Gastroesophageal sphincter (tissue), 4 donors: ENCODE data around the gene ADO. TPM values are rescaled to one million over a fixed set of nuclear protein-coding genes. Genes with fewer than 3 reads are reported as not detected.
"Not testable (repeated sequence)": the region's sequence is repeated elsewhere in the genome, so short reads cannot be mapped to it uniquely, and the experiment has no call there.

ENCODE experiments used
- ATAC-seq: fragments of 150-250 bp; one replicate; pipeline ENCODE4 v1.9.1; 2016; ENCODE audit warnings: mild to moderate bottlenecking, moderate library complexity
- H3K27ac ChIP-seq, 4 donors: fragments of 200-600 bp; sonication (generic) in 3 of 4; 1 replicate in 3 of 4; 2 replicates in 1 of 4; pipeline ENCODE4 v1.5.1; 2016 to 2019
- H3K27me3 ChIP-seq: fragments of 200-600 bp; sonication (generic); one replicate; pipeline ENCODE4 v1.5.1; 2019
- H3K36me3 ChIP-seq, 2 donors: fragments of 200-600 bp; sonication (generic); one replicate each; pipeline ENCODE4 v1.5.1; 2019; ENCODE audit warnings: control low read depth in 1 of 2
- H3K4me1 ChIP-seq, 3 donors: fragments of 200-600 bp; sonication (generic); 1 replicate in 2 of 3; 2 replicates in 1 of 3; pipeline ENCODE4 v1.5.1; 2016 to 2019; ENCODE audit warnings: control low read depth in 2 of 3
- H3K4me3 ChIP-seq, 2 donors: fragments of 200-600 bp; sonication (generic); one replicate each; pipeline ENCODE4 v1.5.1; 2019; ENCODE audit warnings: mild to moderate bottlenecking in 1 of 2, moderate library complexity in 1 of 2
- H3K9me3 ChIP-seq, 3 donors: fragments of 200-600 bp; sonication (generic); one replicate each; pipeline ENCODE4 v1.5.1; 2017 to 2019; ENCODE audit warnings: control low read depth in 2 of 3
- CTCF ChIP-seq, 4 experiments: fragments of 200-600 bp in 2 of 4; fragments of 450-650 bp in 2 of 4; sonication (generic) in 1 of 4; IDR thresholded peaks; one replicate each; pipeline ENCODE4 v1.5.1; 2017 to 2019; ENCODE audit warnings: antibody characterized with exemption in 4 of 4, mild to moderate bottlenecking in 2 of 4, moderate library complexity in 2 of 4
- EP300 ChIP-seq: sonication (generic); formaldehyde crosslinking; IDR thresholded peaks from one replicate; pipeline ENCODE4 v1.6.1; 2017; ENCODE audit warnings: antibody characterized with exemption, mild to moderate bottlenecking
- POLR2A ChIP-seq, 2 donors: fragments of 450-650 bp; IDR thresholded peaks; one replicate each; pipeline ENCODE4 v1.6.1; 2017; ENCODE audit warnings: antibody characterized with exemption in 2 of 2, mild to moderate bottlenecking in 2 of 2, moderate library complexity in 1 of 2
- POLR2AphosphoS5 ChIP-seq: sonication (generic); formaldehyde crosslinking; IDR thresholded peaks from one replicate; pipeline ENCODE4 v1.6.1; 2017; ENCODE audit warnings: antibody characterized with exemption
- WGBS, 2 donors: methylation state at CpG; one replicate each; pipeline ENCODE4 v1.1.5; 2018; ENCODE audit warnings: low coverage in 1 of 2; 5-methylcytosine and 5-hydroxymethylcytosine counted together
- total RNA-seq, 4 donors: library from RNA; depleted of rRNA; stranded (reverse); fragments of >200 nt; gene quantifications; one replicate each; pipeline ENCODE4 v1.1.0, GENCODE V29; 2016

ADO gene
- total RNA-seq, 4 donors from 2014 or later: 20.2 to 28.9 (median 22.5) TPM

DNA sequence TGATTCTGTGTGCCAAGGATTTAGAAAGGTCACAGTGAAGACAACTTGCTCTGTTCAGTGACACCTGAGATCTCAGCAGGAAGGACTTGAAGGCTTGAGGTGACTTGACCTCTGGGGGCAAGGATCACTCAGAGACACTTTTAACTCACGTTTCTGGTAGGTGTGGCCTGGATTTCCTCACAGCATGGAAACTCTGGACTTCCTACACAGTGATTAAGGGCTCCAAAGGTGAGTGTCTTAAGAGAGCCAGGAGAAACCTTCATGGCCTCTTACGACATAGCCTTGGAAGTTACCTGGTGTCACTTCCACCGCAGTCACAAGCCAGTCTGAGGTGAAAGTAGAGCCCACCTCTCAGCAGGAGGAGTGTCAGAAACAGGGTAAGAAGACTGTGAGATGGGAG lies 38.1 kb upstream of the ADO start:
- Histone ChIP-seq H3K27me3 (no peaks in the 10 kb centered on the region), H3K36me3 (no peaks in the 10 kb centered on the region), H3K4me1 (peaks cover 0 to 4% (median 0%) of the 10 kb centered on the region in 3 donors), H3K4me3 (no peak overlapping the region), H3K27ac (no peak overlapping the region), H3K9me3 (no peaks in the 10 kb centered on the region)
- no peak for ATAC-seq
- 53 to 73% methylated on average over 3 of the region's 3 CpGs for WGBS, 2 donors
- TF ChIP-seq POLR2A (IDR thresholded peaks at IDR 0.05) (no peak), EP300 (no peak)

GRCh38 chr10:62769574-62770242 lies 34.8 kb upstream of the ADO start:
- H3K4me3 ChIP-seq: no peak overlapping the region
- H3K4me1 ChIP-seq: peaks cover 0 to 4% (median 0%) of the 10 kb centered on the region in 3 donors
- H3K9me3 ChIP-seq: no peaks in the 10 kb centered on the region
- H3K27me3 ChIP-seq: no peaks in the 10 kb centered on the region
- ATAC-seq: peak; percentile 39
- H3K27ac ChIP-seq: no peak overlapping the region
- TF ChIP-seq POLR2AphosphoS5 (no peak), CTCF (IDR thresholded peaks at IDR 0.05) (no peak), EP300 (no peak), POLR2A (IDR thresholded peaks at IDR 0.05) (no peak)
- no peaks in the 10 kb centered on the region for H3K36me3 ChIP-seq
- 86 to 90% methylated on average over 1 of the region's 1 CpG for WGBS, 2 donors

DNA sequence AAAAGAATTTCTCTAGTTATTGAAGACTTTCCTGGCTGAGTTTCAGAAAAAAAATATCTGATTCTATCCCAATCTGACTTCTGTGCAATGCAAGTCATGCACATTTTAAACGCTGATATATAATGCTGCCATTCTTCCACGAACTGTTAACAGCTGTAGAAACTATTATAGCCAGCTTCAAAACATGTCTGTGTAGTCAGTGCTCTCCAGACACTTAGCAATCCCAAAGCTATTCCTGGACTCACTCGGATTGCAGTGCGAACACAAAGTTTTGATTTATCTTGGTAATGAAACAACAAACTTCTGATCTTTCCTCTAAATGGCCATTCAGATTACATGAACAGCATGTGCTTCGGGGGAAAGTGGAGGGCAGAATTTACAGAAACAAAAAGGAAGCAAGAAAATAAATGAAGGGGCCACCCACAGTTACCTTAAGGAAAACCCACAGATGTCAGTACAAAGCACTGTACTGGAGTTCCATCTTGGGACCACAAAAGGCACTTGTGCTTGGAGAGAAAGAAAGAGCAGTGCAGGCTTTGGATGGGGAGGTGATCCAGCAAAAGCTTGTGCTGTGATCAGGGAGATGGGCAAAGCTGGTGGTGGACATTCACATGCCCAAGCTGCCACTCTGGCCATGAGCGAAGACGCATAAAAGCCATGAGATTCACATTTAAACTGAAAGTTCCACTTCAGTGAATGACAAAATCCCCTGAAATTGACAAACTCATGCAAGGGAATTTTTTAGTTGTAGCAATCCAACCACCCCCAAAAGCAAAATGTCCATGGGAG lies 32.1 kb upstream of the ADO start:
- Histone ChIP-seq H3K36me3 (no peaks in the 10 kb centered on the region), H3K27ac (no peak overlapping the region), H3K4me3 (no peak overlapping the region), H3K9me3 (no peaks in the 10 kb centered on the region), H3K4me1 (peaks cover 0 to 4% (median 0%) of the 10 kb centered on the region in 3 donors), H3K27me3 (no peaks in the 10 kb centered on the region)
- WGBS, 2 donors: 23 to 34% methylated on average over 5 to 7 of the region's 7 CpGs
- ATAC-seq: no peak
- TF ChIP-seq EP300 (no peak), POLR2AphosphoS5 (no peak), CTCF (IDR thresholded peaks at IDR 0.05) (no peak), POLR2A (IDR thresholded peaks at IDR 0.05) (no peak)

- H3K4me3 ChIP-seq: no peak overlapping the region
- no peak overlapping the region for H3K27ac ChIP-seq
- TF ChIP-seq CTCF (IDR thresholded peaks at IDR 0.05) (no peak), EP300 (no peak), POLR2AphosphoS5 (no peak), POLR2A (IDR thresholded peaks at IDR 0.05) (no peak)
- no peaks in the 10 kb centered on the region for H3K36me3 ChIP-seq
- ATAC-seq: no peak
- no peaks in the 10 kb centered on the region for H3K4me1 ChIP-seq
- H3K9me3 ChIP-seq: no peaks in the 10 kb centered on the region
- no peaks in the 10 kb centered on the region for H3K27me3 ChIP-seq
- WGBS, 2 donors: 87 to 89% methylated on average over 2 of the region's 2 CpGs
Observed at GRCh38 chr10:62778125-62778524, 26.4 kb upstream of the ADO start.

- ATAC-seq: no peak
- Histone ChIP-seq H3K4me1 (no peaks in the 10 kb centered on the region), H3K27me3 (no peaks in the 10 kb centered on the region), H3K36me3 (no peaks in the 10 kb centered on the region), H3K9me3 (peaks cover 0 to under 1% (median 0%) of the 10 kb centered on the region in 3 donors), H3K27ac (no peak overlapping the region), H3K4me3 (no peak overlapping the region)
- 83 to 100% methylated on average over 1 to 5 of the region's 5 CpGs for WGBS, 2 donors
- TF ChIP-seq POLR2AphosphoS5 (no peak), CTCF (IDR thresholded peaks at IDR 0.05) (no peak), POLR2A (IDR thresholded peaks at IDR 0.05) (no peak), EP300 (no peak)
Observed at GRCh38 chr10:62779487-62780248, 24.9 kb upstream of the ADO start.

DNA sequence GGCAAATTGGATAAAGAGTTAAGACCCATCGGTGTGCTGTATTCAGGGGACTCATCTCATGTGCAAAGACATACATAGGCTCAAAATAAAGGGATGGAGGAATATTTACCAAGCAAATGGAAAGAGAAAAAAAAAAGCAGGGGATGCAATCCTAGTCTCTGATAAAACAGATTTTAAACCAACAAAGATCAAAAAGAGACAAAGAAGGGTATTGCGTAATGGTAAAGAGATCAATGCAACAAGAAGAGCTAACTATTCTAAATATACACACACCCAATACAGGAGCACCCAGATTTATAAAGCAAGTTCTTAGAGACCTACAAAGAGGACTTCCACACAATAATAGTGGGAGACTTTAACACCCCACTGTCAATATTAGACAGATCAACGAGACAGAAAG lies 20.0 kb upstream of the ADO start:
- 92 to 94% methylated on average over 3 of the region's 3 CpGs for WGBS, 2 donors

DNA sequence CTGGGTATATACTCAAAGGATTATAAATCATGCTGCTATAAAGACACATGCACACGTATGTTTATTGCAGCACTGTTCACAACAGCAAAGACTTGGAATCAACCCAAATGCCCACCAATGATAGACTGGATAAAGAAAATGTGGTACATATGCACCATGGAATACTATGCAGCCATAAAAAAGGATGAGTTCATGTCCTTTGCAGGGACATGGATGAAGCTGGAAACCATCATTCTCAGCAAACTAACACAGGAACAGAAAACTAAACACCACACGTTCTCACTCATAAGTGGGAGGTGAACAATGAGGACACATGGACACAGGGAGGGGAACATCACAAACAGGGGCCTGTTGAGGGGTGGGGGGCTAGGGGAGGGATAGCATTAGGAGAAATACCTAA lies 16.2 kb upstream of the ADO start:
- Histone ChIP-seq H3K9me3 (peaks cover 0 to 10% (median 0%) of the 10 kb centered on the region in 3 donors), H3K4me1 (peaks cover 0 to 15% (median 12%) of the 10 kb centered on the region in 3 donors)
- WGBS, 2 donors: 20 to 75% methylated on average over 1 to 2 of the region's 2 CpGs
- not testable (repeated sequence) for H3K27me3 ChIP-seq, ATAC-seq, H3K27ac ChIP-seq, H3K36me3 ChIP-seq, H3K4me3 ChIP-seq

More for the DNA sequence above, 20.0 kb upstream of the ADO start:
- Histone ChIP-seq H3K9me3 (peaks cover 0 to 10% (median 0%) of the 10 kb centered on the region in 3 donors), H3K4me1 (peaks cover 0 to 11% (median 9%) of the 10 kb centered on the region in 3 donors)
- not testable (repeated sequence) for H3K4me3 ChIP-seq, H3K36me3 ChIP-seq, H3K27me3 ChIP-seq, H3K27ac ChIP-seq, ATAC-seq
